ENCODE results near the gene ZNF722. TPM values are rescaled to one million over a fixed set of nuclear protein-coding genes. Genes with fewer than 3 reads are reported as not detected.
"Not testable (repeated sequence)": the region's sequence is repeated elsewhere in the genome, so short reads cannot be mapped to it uniquely, and the experiment has no call there.

The ZNF722 gene
- total RNA-seq = not detected

- Histone ChIP-seq H3K9me3 (peaks cover 27% of the 10 kb centered on the region), H3K4me3 (no peak within 1 kb of the TSS), H3K4me1 (no peaks in the 10 kb centered on the region), H3K27ac (no peak within 1 kb of the TSS), H3K36me3 (no peaks in the 10 kb centered on the region), H3K27me3 (no peaks in the 10 kb centered on the region)
- WGBS = 93% methylated on average over 10 of the region's 10 CpGs
- TF ChIP-seq POLR2A (IDR thresholded peaks at IDR 0.05) (no peak), EP300 (IDR thresholded peaks at IDR 0.05) (no peak), POLR2AphosphoS5 (IDR thresholded peaks at IDR 0.05) (no peak), CTCF (IDR thresholded peaks at IDR 0.05) (no peak)
- DNase-seq (ENCODE audit: low spot score in 2 of 2) = no peak
Measured at GRCh38 chr7:63998549-63998948, at the start of gene ZNF722. Gene ZNF722 (plus strand): TSS chr7:63998849. CDS start chr7:63998962, 113 bp downstream.

- no peaks in the 10 kb centered on the region for H3K4me1 ChIP-seq
- 38% methylated on average over 1 of the region's 2 CpGs for WGBS
- H3K36me3 ChIP-seq = no peaks in the 10 kb centered on the region
- H3K27me3 ChIP-seq = no peaks in the 10 kb centered on the region
- H3K4me3 ChIP-seq = no peak overlapping the region
- no peak overlapping the region for H3K27ac ChIP-seq
- no peak for DNase-seq (ENCODE audit: low spot score in 2 of 2)
- peaks cover 17% of the 10 kb centered on the region for H3K9me3 ChIP-seq
- TF ChIP-seq POLR2A (IDR thresholded peaks at IDR 0.05) (no peak), EP300 (IDR thresholded peaks at IDR 0.05) (no peak), POLR2AphosphoS5 (IDR thresholded peaks at IDR 0.05) (no peak), CTCF (IDR thresholded peaks at IDR 0.05) (no peak)
Measured at GRCh38 chr7:63953181-63953580, 45.5 kb upstream of the ZNF722 start.

- no peaks in the 10 kb centered on the region for H3K9me3 ChIP-seq
- no peak for TF ChIP-seq POLR2AphosphoS5 (IDR thresholded peaks at IDR 0.05)
- no peak for TF ChIP-seq CTCF (IDR thresholded peaks at IDR 0.05)
- TF ChIP-seq EP300 (IDR thresholded peaks at IDR 0.05) = no peak
- no peak for TF ChIP-seq POLR2A (IDR thresholded peaks at IDR 0.05)
Measured at GRCh38 chr7:63968629-63969028, 30.0 kb upstream of the ZNF722 start.

GRCh38 chr7:64015496-64015895 is 16.8 kb downstream of the ZNF722 start:
- not testable (repeated sequence) for H3K27ac ChIP-seq; H3K27me3 ChIP-seq; DNase-seq (ENCODE audit: low spot score in 2 of 2); H3K36me3 ChIP-seq; H3K4me3 ChIP-seq; H3K4me1 ChIP-seq
- peaks cover 23% of the 10 kb centered on the region for H3K9me3 ChIP-seq
- 81% methylated on average over 2 of the region's 2 CpGs for WGBS

More at GRCh38 chr7:63968629-63969028, 30.0 kb upstream of the ZNF722 start:
- Histone ChIP-seq H3K36me3 (no peaks in the 10 kb centered on the region), H3K27ac (no peak overlapping the region), H3K27me3 (no peaks in the 10 kb centered on the region), H3K4me3 (no peak overlapping the region), H3K4me1 (no peaks in the 10 kb centered on the region)
- DNase-seq (ENCODE audit: low spot score in 2 of 2) = no peak

GRCh38 chr7:64035388-64035787 is 36.7 kb downstream of the ZNF722 start:
- Histone ChIP-seq H3K36me3 (no peaks in the 10 kb centered on the region), H3K27ac (no peak overlapping the region), H3K27me3 (peaks cover 6% of the 10 kb centered on the region), H3K4me1 (no peaks in the 10 kb centered on the region), H3K9me3 (peaks cover 35% of the 10 kb centered on the region), H3K4me3 (no peak overlapping the region)
- 91% methylated on average over 3 of the region's 3 CpGs for WGBS
- no peak for DNase-seq (ENCODE audit: low spot score in 2 of 2)
- TF ChIP-seq EP300 (IDR thresholded peaks at IDR 0.05) = no peak

- H3K27me3 ChIP-seq = peaks cover 6% of the 10 kb centered on the region
- no peaks in the 10 kb centered on the region for H3K4me1 ChIP-seq
- no peak overlapping the region for H3K4me3 ChIP-seq
- TF ChIP-seq POLR2AphosphoS5 (IDR thresholded peaks at IDR 0.05) = no peak
- no peak for TF ChIP-seq EP300 (IDR thresholded peaks at IDR 0.05)
- WGBS = 18% methylated on average over 20 of the region's 21 CpGs
- peaks cover 35% of the 10 kb centered on the region for H3K9me3 ChIP-seq
- DNase-seq (ENCODE audit: low spot score in 2 of 2) = no peak
- no peak overlapping the region for H3K27ac ChIP-seq
- H3K36me3 ChIP-seq = no peaks in the 10 kb centered on the region
Measured at GRCh38 chr7:64037095-64037494, 38.4 kb downstream of the ZNF722 start.

- H3K4me1 ChIP-seq = peaks cover 4% of the 10 kb centered on the region
- no peak for DNase-seq (ENCODE audit: low spot score in 2 of 2)
Measured at GRCh38 chr7:64045301-64046040, 46.8 kb downstream of the ZNF722 start, which contains the start of gene ZNF727. Gene ZNF727 (plus strand): TSS chr7:64045434. CDS start chr7:64045622, 188 bp downstream.

More at GRCh38 chr7:64045301-64046040, 46.8 kb downstream of the ZNF722 start, which contains the start of gene ZNF727:
- Histone ChIP-seq H3K36me3 (no peaks in the 10 kb centered on the region), H3K27me3 (no peaks in the 10 kb centered on the region), H3K27ac (peak within 1 kb of the TSS; percentile 69), H3K4me3 (peak within 1 kb of the TSS; percentile 57), H3K9me3 (no peaks in the 10 kb centered on the region)
- WGBS = 6% methylated on average over 33 of the region's 33 CpGs
- TF ChIP-seq CTCF (IDR thresholded peaks at IDR 0.05) = no peak
- TF ChIP-seq POLR2A (IDR thresholded peaks at IDR 0.05) = no peak
- no peak for TF ChIP-seq EP300 (IDR thresholded peaks at IDR 0.05)
- no peak for TF ChIP-seq POLR2AphosphoS5 (IDR thresholded peaks at IDR 0.05)

Measured in suprapubic skin (tissue), 4 donors.